ENCODE results near the gene FOXO3B.
"Not testable (repeated sequence)": the region's sequence is repeated elsewhere in the genome, so short reads cannot be mapped to it uniquely, and the experiment has no call there.

FOXO3B gene

DNA sequence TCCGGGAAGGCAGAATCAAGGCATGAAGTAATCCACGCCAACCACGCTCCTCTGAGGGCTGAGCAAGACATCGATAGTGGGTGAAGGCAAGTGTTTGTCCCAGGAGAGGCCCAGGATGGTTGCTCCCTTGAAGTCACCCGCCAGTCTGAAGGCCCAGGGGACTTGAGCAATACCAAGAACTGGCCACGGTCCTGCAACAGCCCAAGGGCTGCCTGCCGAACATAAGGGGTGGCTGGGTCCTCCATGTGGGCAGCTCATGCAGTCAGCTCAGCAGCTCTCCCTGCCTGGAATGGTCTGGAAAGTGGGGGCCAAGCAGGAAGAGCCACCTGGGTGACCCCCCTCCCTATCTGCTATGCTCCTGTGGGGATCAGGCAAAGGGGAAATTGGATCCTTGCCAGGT is 46.3 kb downstream of the FOXO3B start:
- H3K9ac ChIP-seq (ENCODE audit: low read length): not testable (repeated sequence)

DNA sequence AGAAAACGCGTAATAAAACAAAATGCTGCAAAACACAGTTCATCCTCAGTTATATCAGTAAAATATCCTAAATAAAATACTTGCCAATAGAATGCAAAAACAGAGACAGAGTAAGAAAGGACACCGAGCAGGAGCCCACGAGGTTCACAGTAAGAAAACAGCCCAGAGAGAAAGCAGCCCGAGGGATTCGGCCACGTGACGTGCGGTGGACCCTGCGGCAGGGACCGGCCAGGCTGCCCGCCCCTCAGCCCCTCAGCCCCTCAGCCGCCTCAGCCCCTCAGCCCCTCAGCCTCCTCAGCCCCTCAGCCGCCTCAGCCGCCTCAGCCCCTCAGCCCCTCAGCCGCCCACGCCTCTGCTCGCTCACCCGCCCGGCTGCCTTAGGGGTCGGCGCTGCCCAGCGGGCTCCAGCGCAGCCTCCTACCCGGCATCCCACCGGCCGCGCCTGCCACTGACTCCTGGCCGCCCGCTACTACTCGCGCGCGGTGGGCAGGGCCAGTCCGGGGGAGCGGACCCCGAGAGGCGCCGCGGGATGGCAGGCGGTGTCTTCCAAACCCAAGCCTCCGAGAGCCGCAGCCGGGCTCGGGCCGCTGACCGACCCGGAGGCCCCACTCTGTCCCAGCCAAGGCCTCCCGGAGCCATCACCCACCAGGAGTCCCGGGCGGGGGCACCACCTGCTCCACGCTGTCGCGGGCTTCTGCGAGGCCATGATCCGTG is 47.4 kb downstream of the FOXO3B start:
- H3K9me3 ChIP-seq (ENCODE audit: control insufficient read depth, low read length); H3K27me3 ChIP-seq (ENCODE audit: control insufficient read depth, insufficient read depth, low read length); H3K36me3 ChIP-seq (ENCODE audit: control insufficient read depth, insufficient read depth, low read length); H3K9ac ChIP-seq (ENCODE audit: low read length); H3K4me1 ChIP-seq (ENCODE audit: control insufficient read depth, insufficient read depth, low read length); H3K4me3 ChIP-seq (ENCODE audit: low read length): not testable (repeated sequence)

More for the DNA sequence above, 46.3 kb downstream of the FOXO3B start:
- not testable (repeated sequence) for H3K4me1 ChIP-seq (ENCODE audit: control insufficient read depth, insufficient read depth, low read length); H3K27me3 ChIP-seq (ENCODE audit: control insufficient read depth, insufficient read depth, low read length); H3K9me3 ChIP-seq (ENCODE audit: control insufficient read depth, low read length); H3K36me3 ChIP-seq (ENCODE audit: control insufficient read depth, insufficient read depth, low read length); H3K4me3 ChIP-seq (ENCODE audit: low read length)
